Measurements from ENCODE around the gene BUD31. TPM values are rescaled to one million over a fixed set of nuclear protein-coding genes. Genes with fewer than 3 reads are reported as not detected.

The BUD31 gene
- total RNA-seq, 3 donors from 2014 or later, result 53.9 to 69.8 (median 65.4) TPM

DNA sequence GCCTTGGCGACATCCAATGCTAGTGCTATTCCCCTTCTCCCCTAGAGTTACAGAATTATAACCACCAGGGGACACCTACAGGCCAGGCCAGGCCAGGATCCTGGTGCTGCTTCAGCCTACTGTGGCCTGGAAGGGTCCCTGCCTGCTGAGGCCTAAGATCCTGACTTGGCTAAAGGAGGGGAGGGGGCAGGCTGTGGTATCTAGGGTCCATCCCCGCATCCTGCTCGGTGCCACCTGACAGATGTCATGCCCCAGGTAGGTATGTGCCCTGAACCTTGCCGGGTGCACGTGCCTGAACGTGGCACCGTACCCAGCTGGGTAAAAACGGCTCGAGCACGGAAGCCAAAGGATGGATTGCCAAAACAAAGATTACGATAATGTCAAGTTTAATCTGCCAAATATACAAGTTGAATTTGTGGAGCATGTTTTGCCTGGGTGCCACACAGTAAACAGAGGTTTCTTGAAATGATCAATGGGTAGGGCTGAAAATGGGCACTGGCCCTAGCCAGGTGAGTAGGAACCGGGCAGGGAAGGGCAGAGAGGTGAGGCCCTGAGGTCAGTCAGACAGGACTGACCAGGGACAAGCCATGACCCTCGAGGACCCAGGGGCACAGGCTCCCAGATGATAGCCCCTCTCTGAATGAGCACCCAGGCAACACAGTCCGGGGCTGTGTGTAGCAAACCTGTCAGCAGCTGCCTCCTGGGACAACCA is 13.0 kb upstream of the BUD31 start:
- Histone ChIP-seq H3K4me1 (no peaks in the 10 kb centered on the region), H3K36me3 (peaks cover 11% of the 10 kb centered on the region), H3K4me3 (no peak overlapping the region), H3K27me3 (no peaks in the 10 kb centered on the region), H3K27ac (no peak overlapping the region), H3K9me3 (no peaks in the 10 kb centered on the region)
- intact Hi-C loops (cut with DNase I; ENCODE audit: low total_unique reads), result loop anchor here (10.0 kb wide), 1 partner anchor 369 kb away; no protein-coding TSS in a partner anchor
- TF ChIP-seq POLR2AphosphoS5 (IDR thresholded peaks at IDR 0.05), result no peak
- no peak for TF ChIP-seq POLR2A (IDR thresholded peaks at IDR 0.05)
- TF ChIP-seq CTCF (IDR thresholded peaks at IDR 0.05), result no peak
- DNase-seq (ENCODE audit: low spot score in 2 of 2), result no peak

DNA sequence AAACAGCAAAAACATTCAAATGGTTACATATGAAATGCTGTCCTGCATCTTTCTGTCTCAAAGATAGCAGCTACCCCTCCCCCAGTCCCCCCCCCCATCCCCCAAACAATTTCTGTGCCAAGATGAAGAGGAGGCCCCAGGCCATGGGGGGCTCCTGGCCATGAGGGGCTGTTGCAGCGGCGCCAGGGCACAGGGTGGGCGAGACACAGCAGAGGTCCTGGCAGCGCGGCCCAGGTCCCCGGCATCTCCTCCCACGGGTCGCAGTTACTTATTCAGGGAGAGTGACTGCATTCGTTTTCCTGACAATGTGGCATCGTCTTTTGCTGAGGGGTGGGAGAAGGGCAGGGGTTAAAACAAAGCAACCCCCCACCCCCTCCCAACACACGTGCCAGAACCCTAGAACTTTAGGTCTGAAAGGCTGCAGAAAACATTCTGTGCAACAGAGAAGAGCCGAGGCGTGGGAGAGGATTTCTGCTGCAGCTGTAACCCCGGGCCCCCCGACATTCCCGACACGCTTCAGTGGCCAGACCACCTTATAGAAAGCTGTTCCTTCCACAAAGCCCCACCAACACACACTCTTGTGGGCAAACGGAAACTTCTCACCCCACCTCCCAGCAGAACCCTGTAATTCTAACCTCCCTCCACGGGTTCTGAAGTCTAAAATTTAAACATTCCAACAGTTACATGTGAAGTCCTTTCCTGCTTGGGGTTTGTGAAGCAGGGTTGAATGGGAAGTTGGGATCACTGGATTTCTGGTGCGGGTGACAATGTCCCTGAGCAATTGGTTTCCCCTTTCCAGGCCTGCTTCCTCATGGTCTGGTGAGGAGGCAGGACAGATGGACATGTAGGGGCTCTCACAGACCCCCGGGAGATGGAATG is 12.1 kb upstream of the BUD31 start:
- TF ChIP-seq POLR2A (IDR thresholded peaks at IDR 0.05), result no peak
- TF ChIP-seq POLR2AphosphoS5 (IDR thresholded peaks at IDR 0.05), result no peak
- TF ChIP-seq CTCF (IDR thresholded peaks at IDR 0.05), result no peak
- Histone ChIP-seq H3K4me1 (no peaks in the 10 kb centered on the region), H3K27ac (no peak overlapping the region), H3K36me3 (peaks cover 11% of the 10 kb centered on the region), H3K9me3 (no peaks in the 10 kb centered on the region), H3K4me3 (no peak overlapping the region), H3K27me3 (no peaks in the 10 kb centered on the region)
- intact Hi-C loops (cut with DNase I; ENCODE audit: low total_unique reads), result loop anchor here (10.0 kb wide), 1 partner anchor 368 kb away; no protein-coding TSS in a partner anchor
- no peak for DNase-seq (ENCODE audit: low spot score in 2 of 2)

- no peak for DNase-seq (ENCODE audit: low spot score in 2 of 2)
- no peak overlapping the region for H3K4me3 ChIP-seq
- no peaks in the 10 kb centered on the region for H3K27me3 ChIP-seq
- no peak overlapping the region for H3K27ac ChIP-seq
- intact Hi-C loops (cut with DNase I; ENCODE audit: low total_unique reads), result loop anchor here (10.0 kb wide), 1 partner anchor 367 kb away; no protein-coding TSS in a partner anchor
- H3K4me1 ChIP-seq, result no peaks in the 10 kb centered on the region
- H3K9me3 ChIP-seq, result no peaks in the 10 kb centered on the region
- no peak for TF ChIP-seq POLR2AphosphoS5 (IDR thresholded peaks at IDR 0.05)
- no peak for TF ChIP-seq POLR2A (IDR thresholded peaks at IDR 0.05)
- TF ChIP-seq CTCF (IDR thresholded peaks at IDR 0.05), result no peak
- peaks cover 11% of the 10 kb centered on the region for H3K36me3 ChIP-seq
These were observed 11.3 kb upstream of the BUD31 start for GRCh38 chr7:99397297-99397983.

DNA sequence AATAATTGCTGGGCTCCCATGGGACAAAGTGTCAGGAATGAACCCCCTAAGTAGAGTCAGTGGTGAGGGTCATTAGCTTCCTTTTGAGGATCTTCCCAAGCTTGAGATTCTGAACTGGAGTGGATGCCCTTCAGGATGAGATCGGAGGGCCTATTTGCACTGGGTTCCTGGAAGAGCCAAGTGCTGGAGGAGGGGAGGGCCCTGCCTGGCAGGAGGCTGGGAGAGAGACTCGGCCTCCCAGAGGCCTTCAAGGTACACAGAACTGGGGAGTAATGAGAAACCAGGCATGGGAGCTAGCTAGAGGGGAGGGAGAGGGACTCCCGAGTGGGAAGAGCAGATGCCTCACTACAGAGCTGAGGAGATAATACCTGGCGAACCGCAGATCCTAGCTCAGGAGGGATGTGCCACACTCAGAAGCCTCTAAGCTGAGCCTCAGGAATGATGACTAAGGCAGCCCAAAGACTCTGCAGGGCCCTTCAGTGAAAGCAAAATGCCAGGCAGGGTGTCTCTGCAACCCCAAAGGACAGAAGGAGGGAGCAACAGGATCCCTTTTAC is 9.8 kb upstream of the BUD31 start:
- no peak overlapping the region for H3K27ac ChIP-seq
- no peak for DNase-seq (ENCODE audit: low spot score in 2 of 2)
- intact Hi-C loops (cut with DNase I; ENCODE audit: low total_unique reads), result loop anchor here (10.0 kb wide), 1 partner anchor 366 kb away; no protein-coding TSS in a partner anchor

More for the DNA sequence above, 9.8 kb upstream of the BUD31 start:
- Histone ChIP-seq H3K9me3 (no peaks in the 10 kb centered on the region), H3K4me3 (no peak overlapping the region), H3K27me3 (no peaks in the 10 kb centered on the region), H3K4me1 (no peaks in the 10 kb centered on the region), H3K36me3 (peaks cover 11% of the 10 kb centered on the region)
- TF ChIP-seq POLR2AphosphoS5 (IDR thresholded peaks at IDR 0.05) (no peak), CTCF (IDR thresholded peaks at IDR 0.05) (no peak), POLR2A (IDR thresholded peaks at IDR 0.05) (no peak)
